SK-N-SH (cell line): ENCODE measurements around the gene PCDHGC4.

ENCODE experiments used
- CHD2 ChIP-seq: fragments of 150-350 bp; IDR thresholded peaks from 2 replicates; pipeline ENCODE4 v1.6.1; 2018; ENCODE audit warnings: low read length; ENCODE audit not compliant: partially characterized antibody
- CTCF ChIP-seq: fragments of 200-600 bp; sonication (generic); IDR thresholded peaks from 2 replicates; pipeline ENCODE4 v1.6.1; 2017; ENCODE audit warnings: antibody characterized with exemption, mild to moderate bottlenecking, moderate library complexity
- EP300 ChIP-seq, 2 experiments: IDR thresholded peaks; 2 replicates each; pipeline versions ENCODE4 v1.4.0 to v1.6.1; 2012; ENCODE audit warnings: borderline replicate concordance in 1 of 2, low read depth in 1 of 2, low read length in 1 of 2
- EZH2phosphoT487 ChIP-seq: fragments of 200-600 bp; sonication (generic); IDR thresholded peaks from 2 replicates; pipeline ENCODE4 v1.6.1; 2017; ENCODE audit warnings: low read depth, mixed run types, mild to moderate bottlenecking, antibody characterized with exemption, moderate library complexity, borderline replicate concordance
- IRF3 ChIP-seq: fragments of 150-350 bp; IDR thresholded peaks from 2 replicates; pipeline ENCODE4 v1.6.1; 2016; ENCODE audit warnings: mild to moderate bottlenecking, low read depth, low read length
- MXI1 ChIP-seq: IDR thresholded peaks from 2 replicates; pipeline ENCODE4 v1.6.1; 2012; ENCODE audit warnings: mild to moderate bottlenecking, low read depth, low read length, improper control_type of control experiment
- POLR2AphosphoS5 ChIP-seq: IDR thresholded peaks from 2 replicates; pipeline ENCODE4 v1.6.1; 2012; ENCODE audit warnings: low read depth, low read length
- RAD21 ChIP-seq: IDR thresholded peaks from 2 replicates; pipeline ENCODE4 v1.6.1; 2012; ENCODE audit warnings: mild to moderate bottlenecking, low read length
- RCOR1 ChIP-seq: fragments of 150-350 bp; IDR thresholded peaks from 2 replicates; pipeline ENCODE4 v1.6.1; 2017; ENCODE audit warnings: antibody characterized with exemption, low read length
- REST ChIP-seq: IDR thresholded peaks from 2 replicates; pipeline ENCODE4 v1.6.1; 2012; ENCODE audit warnings: mild to moderate bottlenecking, low read depth, low read length, moderate library complexity
- SMC3 ChIP-seq: IDR thresholded peaks from 2 replicates; pipeline ENCODE4 v1.6.1; 2012; ENCODE audit warnings: low read depth, low read length, improper control_type of control experiment
- TEAD4 ChIP-seq: IDR thresholded peaks from 2 replicates; pipeline ENCODE4 v1.4.0; 2012; ENCODE audit warnings: mild to moderate bottlenecking, borderline replicate concordance; ENCODE audit not compliant: insufficient read depth
- YY1 ChIP-seq: IDR thresholded peaks from 2 replicates; pipeline ENCODE4 v1.4.0; 2012; ENCODE audit warnings: low read depth, mild to moderate bottlenecking
- ZBTB33 ChIP-seq: IDR thresholded peaks from 2 replicates; pipeline ENCODE4 v1.4.0; 2012; ENCODE audit warnings: low read depth, borderline replicate concordance

GRCh38 chr5:141483902-141484301 is 928 bp upstream of the PCDHGC4 start:
- TF ChIP-seq CTCF: no peak
- TF ChIP-seq MXI1: no peak
- TF ChIP-seq REST: no peak
- no peak for TF ChIP-seq YY1
- TF ChIP-seq TEAD4: no peak
- TF ChIP-seq RCOR1: no peak
- no peak for TF ChIP-seq POLR2AphosphoS5
- no peak for TF ChIP-seq RAD21
- TF ChIP-seq ZBTB33: no peak
- TF ChIP-seq SMC3: no peak
- no peak for TF ChIP-seq EP300 (IDR thresholded peaks at IDR 0.05; ENCODE audit: borderline replicate concordance in 1 of 2, low read depth in 1 of 2, low read length in 1 of 2)
- no peak for TF ChIP-seq CHD2
- TF ChIP-seq IRF3: no peak
- no peak for TF ChIP-seq EZH2phosphoT487
